ENCODE data around the gene DAAM1.

GRCh38 chr14:59391388-59391787 lies 202.9 kb downstream of the DAAM1 start:
- TF ChIP-seq CTCF (IDR thresholded peaks at IDR 0.05) (no peak), POLR2A (IDR thresholded peaks at IDR 0.05) (no peak), EP300 (IDR thresholded peaks at IDR 0.05) (no peak), POLR2AphosphoS5 (IDR thresholded peaks at IDR 0.05) (no peak)
